SK-N-SH treated with all-trans-retinoic acid at 6 μM for 48 hours (cell line): ENCODE measurements around the gene CTTNBP2.

Experiments used
- ATAC-seq: fragments of 200-7000 bp; cut with Tn5 transposase; 3 replicates; pipeline ENCODE4 v1.9.1; 2020; ENCODE audit warnings: mild to moderate bottlenecking, moderate library complexity
- ARNTL ChIP-seq: fragments of 450-650 bp; formaldehyde crosslinking; IDR thresholded peaks from 2 replicates; pipeline ENCODE4 v1.5.0; 2020; ENCODE audit warnings: low read depth, mild to moderate bottlenecking, moderate library complexity, borderline replicate concordance
- BACH2 ChIP-seq: fragments of 250-450 bp; sonication (Bioruptor Pico); IDR thresholded peaks from 2 replicates; pipeline ENCODE4 v1.9.0; 2021; ENCODE audit warnings: mild to moderate bottlenecking, borderline replicate concordance
- ESRRG ChIP-seq: fragments of 250-450 bp; sonication (Bioruptor Pico); IDR thresholded peaks from 2 replicates; pipeline ENCODE4 v1.6.1; 2021; ENCODE audit warnings: mild to moderate bottlenecking
- GLIS3 ChIP-seq: fragments of 250-450 bp; sonication (Bioruptor Pico); IDR thresholded peaks from 2 replicates; pipeline ENCODE4 v1.5.0; 2020; ENCODE audit warnings: mild to moderate bottlenecking, moderate library complexity
- ISL1 ChIP-seq: fragments of 250-450 bp; sonication (Bioruptor Pico); IDR thresholded peaks from 2 replicates; pipeline ENCODE4 v2.1.2; 2022; ENCODE audit warnings: mild to moderate bottlenecking, moderate library complexity
- OSR1 ChIP-seq: fragments of 250-450 bp; sonication (Bioruptor Pico); IDR thresholded peaks from 2 replicates; pipeline ENCODE4 v1.8.0; 2022; ENCODE audit warnings: moderate library complexity, mild to moderate bottlenecking, inconsistent platforms
- PPARA ChIP-seq: fragments of 250-450 bp; sonication (Bioruptor Pico); IDR thresholded peaks from 2 replicates; pipeline ENCODE4 v1.5.0; 2020; ENCODE audit warnings: mild to moderate bottlenecking, borderline replicate concordance
- RARB ChIP-seq: fragments of 250-450 bp; sonication (Bioruptor Pico); IDR thresholded peaks from 2 replicates; pipeline ENCODE4 v1.8.0; 2021; ENCODE audit warnings: mild to moderate bottlenecking, moderate library complexity
- TOX ChIP-seq: fragments of 250-450 bp; sonication (Bioruptor Pico); IDR thresholded peaks from 2 replicates; pipeline ENCODE4 v1.8.0; 2021; ENCODE audit warnings: mild to moderate bottlenecking, moderate library complexity, borderline replicate concordance
- ZC3H10 ChIP-seq: fragments of 250-450 bp; sonication (Bioruptor Pico); IDR thresholded peaks from 2 replicates; pipeline ENCODE4 v1.5.1; 2021; ENCODE audit warnings: mild to moderate bottlenecking, moderate library complexity
- ZFP3 ChIP-seq: fragments of 250-450 bp; sonication (Bioruptor Pico); IDR thresholded peaks from 2 replicates; pipeline ENCODE4 v1.5.0; 2020; ENCODE audit warnings: mild to moderate bottlenecking, moderate library complexity
- ZFP30 ChIP-seq: fragments of 450-650 bp; formaldehyde crosslinking; IDR thresholded peaks from 2 replicates; pipeline ENCODE4 v1.5.0; 2022; ENCODE audit warnings: mild to moderate bottlenecking, moderate library complexity
- ZNF8 ChIP-seq: fragments of 450-650 bp; formaldehyde crosslinking; IDR thresholded peaks from 2 replicates; pipeline ENCODE4 v1.5.0; 2020; ENCODE audit warnings: mild to moderate bottlenecking, moderate library complexity
- TF ChIP-seq, protein P1 (sequence below): fragments of 250-450 bp; sonication (Bioruptor Pico); IDR thresholded peaks from 2 replicates; pipeline ENCODE4 v1.8.0; 2021; ENCODE audit warnings: low read depth, mild to moderate bottlenecking, moderate library complexity, borderline replicate concordance
- TF ChIP-seq, protein P2 (sequence below): fragments of 250-450 bp; sonication (Bioruptor Pico); IDR thresholded peaks from 2 replicates; pipeline ENCODE4 v1.5.1; 2021; ENCODE audit warnings: mild to moderate bottlenecking, moderate library complexity
- TF ChIP-seq, protein P3 (sequence below): fragments of 250-450 bp; sonication (Bioruptor Pico); IDR thresholded peaks from 2 replicates; pipeline ENCODE4 v1.5.0; 2020; ENCODE audit warnings: mild to moderate bottlenecking, moderate library complexity
- TF ChIP-seq, protein P4 (sequence below): fragments of 250-450 bp; sonication (Bioruptor Pico); IDR thresholded peaks from 2 replicates; pipeline ENCODE4 v1.8.0; 2020; ENCODE audit warnings: mild to moderate bottlenecking, moderate library complexity, borderline replicate concordance

CTTNBP2 gene

DNA sequence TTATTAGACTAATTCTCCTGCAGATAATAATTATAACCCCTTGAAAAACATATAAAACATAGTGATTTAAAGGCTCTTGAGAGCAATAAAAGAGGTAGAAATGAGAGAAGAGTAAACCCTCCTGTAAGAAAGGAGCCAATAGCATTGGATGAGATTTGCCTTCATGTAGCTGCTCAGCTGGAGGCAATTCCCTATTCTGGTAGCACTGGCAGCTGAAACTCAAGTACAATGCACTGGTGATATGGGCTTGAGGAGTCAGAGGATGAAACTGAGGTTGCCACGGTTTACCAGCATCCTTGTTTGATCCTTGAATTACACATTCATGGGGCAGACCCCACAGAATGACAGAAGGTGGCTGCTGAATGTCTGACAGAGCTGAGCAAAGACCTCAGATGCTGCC is 76.4 kb downstream of the CTTNBP2 start:
- no peak for ATAC-seq
- TF ChIP-seq, protein P1, sequence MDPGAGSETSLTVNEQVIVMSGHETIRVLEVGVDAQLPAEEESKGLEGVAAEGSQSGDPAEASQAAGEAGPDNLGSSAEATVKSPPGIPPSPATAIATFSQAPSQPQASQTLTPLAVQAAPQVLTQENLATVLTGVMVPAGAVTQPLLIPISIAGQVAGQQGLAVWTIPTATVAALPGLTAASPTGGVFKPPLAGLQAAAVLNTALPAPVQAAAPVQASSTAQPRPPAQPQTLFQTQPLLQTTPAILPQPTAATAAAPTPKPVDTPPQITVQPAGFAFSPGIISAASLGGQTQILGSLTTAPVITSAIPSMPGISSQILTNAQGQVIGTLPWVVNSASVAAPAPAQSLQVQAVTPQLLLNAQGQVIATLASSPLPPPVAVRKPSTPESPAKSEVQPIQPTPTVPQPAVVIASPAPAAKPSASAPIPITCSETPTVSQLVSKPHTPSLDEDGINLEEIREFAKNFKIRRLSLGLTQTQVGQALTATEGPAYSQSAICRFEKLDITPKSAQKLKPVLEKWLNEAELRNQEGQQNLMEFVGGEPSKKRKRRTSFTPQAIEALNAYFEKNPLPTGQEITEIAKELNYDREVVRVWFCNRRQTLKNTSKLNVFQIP (CRISPR knock-in tag): no peak
- TF ChIP-seq TOX: no peak
- TF ChIP-seq BACH2 (CRISPR knock-in tag): no peak
- TF ChIP-seq GLIS3 (CRISPR knock-in tag): no peak
- TF ChIP-seq ZNF8 (CRISPR knock-in tag): no peak
- TF ChIP-seq ESRRG (CRISPR knock-in tag): no peak
- TF ChIP-seq, protein P2, sequence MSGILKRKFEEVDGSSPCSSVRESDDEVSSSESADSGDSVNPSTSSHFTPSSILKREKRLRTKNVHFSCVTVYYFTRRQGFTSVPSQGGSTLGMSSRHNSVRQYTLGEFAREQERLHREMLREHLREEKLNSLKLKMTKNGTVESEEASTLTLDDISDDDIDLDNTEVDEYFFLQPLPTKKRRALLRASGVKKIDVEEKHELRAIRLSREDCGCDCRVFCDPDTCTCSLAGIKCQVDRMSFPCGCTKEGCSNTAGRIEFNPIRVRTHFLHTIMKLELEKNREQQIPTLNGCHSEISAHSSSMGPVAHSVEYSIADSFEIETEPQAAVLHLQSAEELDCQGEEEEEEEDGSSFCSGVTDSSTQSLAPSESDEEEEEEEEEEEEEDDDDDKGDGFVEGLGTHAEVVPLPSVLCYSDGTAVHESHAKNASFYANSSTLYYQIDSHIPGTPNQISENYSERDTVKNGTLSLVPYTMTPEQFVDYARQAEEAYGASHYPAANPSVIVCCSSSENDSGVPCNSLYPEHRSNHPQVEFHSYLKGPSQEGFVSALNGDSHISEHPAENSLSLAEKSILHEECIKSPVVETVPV (CRISPR knock-in tag): no peak
- TF ChIP-seq, protein P3, sequence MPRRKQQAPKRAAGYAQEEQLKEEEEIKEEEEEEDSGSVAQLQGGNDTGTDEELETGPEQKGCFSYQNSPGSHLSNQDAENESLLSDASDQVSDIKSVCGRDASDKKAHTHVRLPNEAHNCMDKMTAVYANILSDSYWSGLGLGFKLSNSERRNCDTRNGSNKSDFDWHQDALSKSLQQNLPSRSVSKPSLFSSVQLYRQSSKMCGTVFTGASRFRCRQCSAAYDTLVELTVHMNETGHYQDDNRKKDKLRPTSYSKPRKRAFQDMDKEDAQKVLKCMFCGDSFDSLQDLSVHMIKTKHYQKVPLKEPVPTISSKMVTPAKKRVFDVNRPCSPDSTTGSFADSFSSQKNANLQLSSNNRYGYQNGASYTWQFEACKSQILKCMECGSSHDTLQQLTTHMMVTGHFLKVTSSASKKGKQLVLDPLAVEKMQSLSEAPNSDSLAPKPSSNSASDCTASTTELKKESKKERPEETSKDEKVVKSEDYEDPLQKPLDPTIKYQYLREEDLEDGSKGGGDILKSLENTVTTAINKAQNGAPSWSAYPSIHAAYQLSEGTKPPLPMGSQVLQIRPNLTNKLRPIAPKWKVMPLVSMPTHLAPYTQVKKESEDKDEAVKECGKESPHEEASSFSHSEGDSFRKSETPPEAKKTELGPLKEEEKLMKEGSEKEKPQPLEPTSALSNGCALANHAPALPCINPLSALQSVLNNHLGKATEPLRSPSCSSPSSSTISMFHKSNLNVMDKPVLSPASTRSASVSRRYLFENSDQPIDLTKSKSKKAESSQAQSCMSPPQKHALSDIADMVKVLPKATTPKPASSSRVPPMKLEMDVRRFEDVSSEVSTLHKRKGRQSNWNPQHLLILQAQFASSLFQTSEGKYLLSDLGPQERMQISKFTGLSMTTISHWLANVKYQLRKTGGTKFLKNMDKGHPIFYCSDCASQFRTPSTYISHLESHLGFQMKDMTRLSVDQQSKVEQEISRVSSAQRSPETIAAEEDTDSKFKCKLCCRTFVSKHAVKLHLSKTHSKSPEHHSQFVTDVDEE: no peak
- TF ChIP-seq RARB (CRISPR knock-in tag): no peak
- TF ChIP-seq ARNTL: no peak
- no peak for TF ChIP-seq ZFP3 (CRISPR knock-in tag)
- TF ChIP-seq PPARA (CRISPR knock-in tag): no peak
- TF ChIP-seq ISL1: no peak

DNA sequence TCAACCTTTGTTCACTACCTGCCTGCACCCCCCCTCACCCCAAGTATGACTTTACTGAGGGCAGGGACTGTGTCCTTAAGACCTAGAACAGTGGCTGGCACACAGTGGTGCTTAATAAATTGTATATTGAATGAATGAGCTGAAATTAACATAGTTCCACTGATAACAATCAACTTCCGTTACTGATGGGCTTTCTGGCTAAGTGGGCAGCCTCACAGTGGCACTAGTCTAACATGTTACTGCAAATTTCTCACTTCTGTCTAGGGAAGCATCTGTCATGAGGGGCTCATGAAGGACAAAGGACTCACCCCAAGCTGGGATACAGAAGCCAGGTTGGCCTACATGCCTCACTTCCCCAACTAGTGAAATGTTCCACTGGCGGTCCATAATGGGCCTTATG is 79.3 kb downstream of the CTTNBP2 start:
- TF ChIP-seq ISL1 (no peak), ZC3H10 (CRISPR knock-in tag) (no peak)
- TF ChIP-seq, protein P2 (CRISPR knock-in tag): no peak
- ATAC-seq: no peak

DNA sequence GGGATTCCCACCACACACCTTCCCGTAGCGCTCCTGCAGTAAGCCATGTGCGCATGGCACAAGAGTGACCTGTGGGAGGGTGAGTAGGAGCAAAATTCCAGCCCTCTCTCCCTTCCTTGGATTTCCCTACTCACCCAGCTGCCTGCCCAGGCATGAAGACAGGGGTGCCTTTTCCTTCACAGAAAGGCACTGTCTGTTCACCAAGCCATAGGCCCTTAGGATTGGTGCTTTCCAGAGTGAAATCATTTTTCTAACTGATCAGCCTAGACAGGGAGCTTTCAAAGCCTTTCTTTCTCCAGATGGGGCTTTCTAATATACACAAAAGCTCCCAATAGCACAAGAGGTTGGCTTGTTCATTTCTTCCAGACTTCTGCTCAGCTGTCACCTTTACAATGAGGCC is 79.7 kb downstream of the CTTNBP2 start:
- no peak for ATAC-seq
- TF ChIP-seq ZFP30 (CRISPR knock-in tag): no peak
- TF ChIP-seq, protein P4, sequence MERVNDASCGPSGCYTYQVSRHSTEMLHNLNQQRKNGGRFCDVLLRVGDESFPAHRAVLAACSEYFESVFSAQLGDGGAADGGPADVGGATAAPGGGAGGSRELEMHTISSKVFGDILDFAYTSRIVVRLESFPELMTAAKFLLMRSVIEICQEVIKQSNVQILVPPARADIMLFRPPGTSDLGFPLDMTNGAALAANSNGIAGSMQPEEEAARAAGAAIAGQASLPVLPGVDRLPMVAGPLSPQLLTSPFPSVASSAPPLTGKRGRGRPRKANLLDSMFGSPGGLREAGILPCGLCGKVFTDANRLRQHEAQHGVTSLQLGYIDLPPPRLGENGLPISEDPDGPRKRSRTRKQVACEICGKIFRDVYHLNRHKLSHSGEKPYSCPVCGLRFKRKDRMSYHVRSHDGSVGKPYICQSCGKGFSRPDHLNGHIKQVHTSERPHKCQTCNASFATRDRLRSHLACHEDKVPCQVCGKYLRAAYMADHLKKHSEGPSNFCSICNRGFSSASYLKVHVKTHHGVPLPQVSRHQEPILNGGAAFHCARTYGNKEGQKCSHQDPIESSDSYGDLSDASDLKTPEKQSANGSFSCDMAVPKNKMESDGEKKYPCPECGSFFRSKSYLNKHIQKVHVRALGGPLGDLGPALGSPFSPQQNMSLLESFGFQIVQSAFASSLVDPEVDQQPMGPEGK: no peak
- no peak for TF ChIP-seq BACH2 (CRISPR knock-in tag)

DNA sequence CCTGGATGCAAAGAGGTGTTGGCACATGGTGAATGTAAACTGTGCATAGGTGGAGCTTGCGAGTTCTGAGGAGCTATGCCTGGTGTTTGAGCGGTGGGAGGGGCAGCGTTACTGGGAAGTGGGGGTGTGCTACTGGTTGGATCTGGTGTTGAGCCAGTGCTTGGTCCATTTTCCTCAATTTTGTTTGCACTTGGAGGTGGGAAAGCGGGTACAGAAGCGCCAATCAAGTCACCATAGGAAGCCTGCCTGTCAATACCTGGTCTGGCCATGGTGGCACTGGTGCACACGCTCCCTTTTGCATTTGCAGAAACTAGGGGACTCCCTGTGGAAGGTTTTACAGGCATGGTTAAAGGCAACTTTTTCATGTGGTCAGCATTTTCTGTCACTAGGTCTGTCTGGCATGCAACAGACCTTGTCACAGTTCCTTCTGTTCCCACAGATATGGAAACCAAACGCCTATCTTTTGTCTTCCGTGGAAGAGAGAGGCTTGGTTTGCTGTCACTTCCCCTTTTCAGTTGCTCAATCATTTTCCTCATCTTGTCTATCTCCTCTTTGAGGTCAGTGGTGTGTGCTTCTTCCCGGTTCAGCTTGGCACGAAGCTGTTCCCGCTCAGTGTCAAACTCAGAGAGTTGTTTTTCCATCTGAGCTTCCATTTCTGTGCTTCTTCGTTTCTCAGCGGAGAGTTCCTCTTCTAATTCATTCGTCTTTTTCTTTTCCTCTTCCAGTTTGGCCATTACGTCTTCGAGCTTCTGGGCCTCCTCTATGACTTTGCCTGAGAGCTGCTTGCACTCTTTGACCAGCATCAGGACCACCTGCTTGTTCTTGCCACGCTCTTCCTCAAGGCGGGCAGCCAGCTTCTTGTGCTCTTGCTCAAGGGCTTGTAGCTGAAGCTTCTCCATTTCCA is 81.1 kb downstream of the CTTNBP2 start:
- ATAC-seq: peak; percentile 44; the same call in 2 of the 3 replicates
- TF ChIP-seq, protein P1 (CRISPR knock-in tag): no peak
- no peak for TF ChIP-seq OSR1 (CRISPR knock-in tag)
